Fibroblast of mammary gland (primary cell): ENCODE results near the gene MAPRE2.

ENCODE experiments used
- DNase-seq: peaks from one replicate; pipeline ENCODE4 v3.0.0-alpha.2; 2010; ENCODE audit warnings: low read depth
- H3K4me3 ChIP-seq: 2 replicates; pipeline ENCODE4 v1.5.1; 2011; ENCODE audit warnings: low read depth, mild to moderate bottlenecking, low read length, moderate library complexity; ENCODE audit not compliant: control insufficient read depth
- TF ChIP-seq, protein P1 (sequence below): conservative IDR thresholded peaks from 2 replicates; pipeline ENCODE4 v1.5.1; 2011; ENCODE audit warnings: low read depth, low read length, inconsistent platforms; ENCODE audit not compliant: control insufficient read depth, insufficient read depth

The MAPRE2 gene

DNA sequence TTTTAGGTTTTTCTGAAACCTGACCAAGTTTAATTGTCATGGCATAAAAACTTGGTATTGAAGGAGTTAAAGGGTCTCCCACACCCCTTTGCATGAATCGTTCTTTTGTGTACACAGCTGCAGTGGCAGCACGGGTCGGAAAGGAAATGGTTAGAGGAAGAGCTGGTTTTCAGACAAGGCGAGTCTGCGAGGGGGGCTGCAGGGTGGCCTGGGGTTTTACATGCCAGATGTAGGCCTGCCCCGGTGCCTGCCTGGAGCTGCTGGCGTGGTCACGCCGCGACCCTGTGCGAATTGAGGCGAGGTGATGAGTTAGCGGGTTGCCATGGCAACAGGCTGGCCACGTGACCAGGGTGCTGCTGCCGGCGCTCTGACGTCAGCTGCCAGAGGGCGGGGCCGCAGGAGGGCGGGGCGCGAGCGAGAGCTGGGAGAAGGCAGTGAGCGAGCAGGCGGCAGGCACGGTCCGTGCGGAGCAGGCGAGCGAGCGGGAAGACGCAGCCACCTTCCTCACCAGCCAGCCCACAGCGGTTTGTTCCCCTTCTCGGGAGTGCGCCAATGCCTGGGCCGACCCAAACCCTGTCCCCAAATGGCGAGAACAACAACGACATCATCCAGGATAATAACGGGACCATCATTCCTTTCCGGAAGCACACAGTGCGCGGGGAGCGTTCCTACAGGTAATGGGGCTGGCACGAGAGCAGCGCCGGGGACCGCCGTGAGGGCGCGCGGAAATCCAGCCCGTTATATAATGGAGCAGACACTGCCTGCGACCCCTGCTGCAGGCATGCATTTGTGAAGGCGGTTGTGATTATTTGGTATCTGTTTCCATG is at the start of gene MAPRE2:
MAPRE2 (plus strand) TSS at position 426 of the 827 bp plus-strand sequence; CDS start at position 553, 127 bp downstream.
- H3K4me3 ChIP-seq, result peak within 1 kb of the TSS; percentile 94
- TF ChIP-seq, protein P1, sequence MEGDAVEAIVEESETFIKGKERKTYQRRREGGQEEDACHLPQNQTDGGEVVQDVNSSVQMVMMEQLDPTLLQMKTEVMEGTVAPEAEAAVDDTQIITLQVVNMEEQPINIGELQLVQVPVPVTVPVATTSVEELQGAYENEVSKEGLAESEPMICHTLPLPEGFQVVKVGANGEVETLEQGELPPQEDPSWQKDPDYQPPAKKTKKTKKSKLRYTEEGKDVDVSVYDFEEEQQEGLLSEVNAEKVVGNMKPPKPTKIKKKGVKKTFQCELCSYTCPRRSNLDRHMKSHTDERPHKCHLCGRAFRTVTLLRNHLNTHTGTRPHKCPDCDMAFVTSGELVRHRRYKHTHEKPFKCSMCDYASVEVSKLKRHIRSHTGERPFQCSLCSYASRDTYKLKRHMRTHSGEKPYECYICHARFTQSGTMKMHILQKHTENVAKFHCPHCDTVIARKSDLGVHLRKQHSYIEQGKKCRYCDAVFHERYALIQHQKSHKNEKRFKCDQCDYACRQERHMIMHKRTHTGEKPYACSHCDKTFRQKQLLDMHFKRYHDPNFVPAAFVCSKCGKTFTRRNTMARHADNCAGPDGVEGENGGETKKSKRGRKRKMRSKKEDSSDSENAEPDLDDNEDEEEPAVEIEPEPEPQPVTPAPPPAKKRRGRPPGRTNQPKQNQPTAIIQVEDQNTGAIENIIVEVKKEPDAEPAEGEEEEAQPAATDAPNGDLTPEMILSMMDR, result no peak
- peak; percentile 96 for DNase-seq

DNA sequence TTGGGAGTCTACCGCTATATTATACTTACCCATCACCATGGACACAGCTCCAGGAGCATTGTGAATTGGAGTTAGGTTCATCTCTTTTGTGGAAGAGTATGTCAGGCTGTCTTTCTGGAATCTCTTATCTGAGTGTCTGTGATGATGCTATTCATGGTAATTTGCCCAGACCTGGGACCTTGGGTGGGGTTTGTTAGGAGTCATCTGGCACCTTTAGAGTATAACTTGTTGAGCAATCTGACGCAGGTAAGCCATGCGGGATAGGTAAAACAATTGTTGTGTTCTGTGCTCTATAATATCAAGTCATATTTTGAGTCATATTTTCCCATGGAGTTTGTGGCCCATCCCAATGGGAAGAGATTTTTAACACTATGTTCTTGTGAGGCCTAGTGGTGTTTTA is 49.7 kb upstream of the MAPRE2 start:
- DNase-seq, result no peak
- no peak overlapping the region for H3K4me3 ChIP-seq
- TF ChIP-seq, protein P1, result no peak

DNA sequence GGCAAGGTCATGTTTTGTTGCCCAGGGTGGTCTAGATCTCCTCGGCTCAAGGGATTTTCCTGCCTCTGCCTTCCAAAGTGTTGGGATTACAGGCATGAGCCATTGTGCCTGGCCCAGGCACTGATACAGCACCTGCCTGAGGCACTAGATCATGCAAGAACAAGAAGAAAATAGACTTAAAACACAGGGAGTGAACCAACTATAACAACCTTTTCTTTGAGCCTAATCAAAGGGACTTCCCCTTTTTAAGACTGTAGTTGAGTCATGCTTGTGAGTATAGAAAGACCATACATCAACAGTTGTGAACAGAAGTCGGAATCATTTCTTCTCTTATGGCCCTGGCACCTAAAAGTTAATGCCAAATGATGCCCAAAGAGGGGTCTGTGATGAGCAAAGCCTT is 47.9 kb upstream of the MAPRE2 start:
- H3K4me3 ChIP-seq, result no peak overlapping the region
- TF ChIP-seq, protein P1, result no peak
- no peak for DNase-seq

DNA sequence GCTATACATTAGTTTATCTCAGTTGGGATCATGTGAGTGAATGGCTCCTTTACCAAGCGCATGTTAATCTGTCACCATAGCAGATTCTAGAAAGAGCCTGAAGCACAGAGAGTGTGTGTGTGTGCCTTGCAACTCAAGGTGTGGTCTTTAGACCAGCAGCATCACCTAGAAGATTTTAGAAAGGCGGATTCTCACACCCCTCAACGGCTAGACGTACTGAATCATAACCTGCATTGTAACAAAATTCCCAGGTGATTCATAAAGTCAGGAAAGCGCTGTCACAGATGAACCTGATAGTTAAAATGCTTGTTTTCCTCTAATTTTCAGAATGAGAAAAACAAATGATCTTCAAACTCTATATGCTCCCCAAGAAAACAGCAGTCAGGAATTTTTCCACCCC is 45.5 kb upstream of the MAPRE2 start:
- H3K4me3 ChIP-seq, result no peak overlapping the region
- TF ChIP-seq, protein P1, result no peak

DNA sequence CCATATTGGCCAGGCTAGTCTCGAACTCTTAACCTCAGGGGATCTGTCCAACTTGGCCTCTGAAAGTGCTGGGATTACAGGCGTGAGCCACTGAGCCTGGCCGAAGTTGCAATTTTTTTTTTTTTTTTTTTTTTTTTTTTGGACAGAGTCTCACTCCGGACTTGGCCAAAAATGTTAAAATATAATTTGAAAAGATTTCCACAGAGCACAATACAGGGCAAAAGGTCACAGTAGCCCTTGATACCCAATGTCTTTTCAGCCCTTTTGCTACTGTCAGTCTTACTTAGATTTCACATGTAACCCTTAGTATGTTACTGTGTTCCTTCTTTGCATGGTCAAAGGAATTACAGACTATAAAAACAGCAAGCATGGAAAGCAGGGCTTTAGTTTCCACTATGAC is 42.6 kb upstream of the MAPRE2 start:
- TF ChIP-seq, protein P1, result no peak
- H3K4me3 ChIP-seq, result no peak overlapping the region
- DNase-seq, result no peak

More for the DNA sequence above, 45.5 kb upstream of the MAPRE2 start:
- DNase-seq, result no peak

DNA sequence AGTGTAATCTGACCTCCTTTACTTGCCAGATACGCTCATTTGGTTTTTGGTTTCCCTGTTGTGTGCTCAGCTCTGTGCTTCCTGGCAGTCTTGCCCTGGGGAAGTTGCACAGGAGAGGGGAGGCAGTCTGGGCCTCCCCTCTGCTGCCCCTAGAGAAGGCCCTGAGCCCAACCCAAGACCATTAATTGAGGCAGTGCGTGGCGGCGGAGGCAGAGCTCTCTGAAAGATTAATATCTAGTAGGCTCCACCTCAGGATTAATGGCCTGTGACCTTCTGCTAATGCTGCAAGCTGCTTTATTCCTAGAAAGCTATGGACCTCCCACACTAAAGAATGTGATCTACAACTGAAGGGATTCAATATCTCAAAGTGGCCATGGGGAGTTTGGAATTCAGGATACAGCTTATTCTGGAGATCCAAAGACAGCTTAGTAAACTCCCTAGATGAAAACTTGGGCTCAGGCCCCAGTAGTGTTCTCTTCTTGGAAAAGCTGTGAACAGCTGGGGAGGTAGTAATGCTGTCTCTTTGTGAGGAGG is 41.4 kb upstream of the MAPRE2 start:
- TF ChIP-seq, protein P1, result no peak
- H3K4me3 ChIP-seq, result no peak overlapping the region
- no peak for DNase-seq
